GM12801 (cell line): Measurements from ENCODE around the gene MKX.

Experiments used
- TF ChIP-seq, protein P1 (sequence below): IDR thresholded peaks from one replicate; pipeline ENCODE4 v1.5.1; 2011; ENCODE audit warnings: control low read depth; ENCODE audit not compliant: insufficient read length; ENCODE audit errors: extremely low read depth

Gene MKX

DNA sequence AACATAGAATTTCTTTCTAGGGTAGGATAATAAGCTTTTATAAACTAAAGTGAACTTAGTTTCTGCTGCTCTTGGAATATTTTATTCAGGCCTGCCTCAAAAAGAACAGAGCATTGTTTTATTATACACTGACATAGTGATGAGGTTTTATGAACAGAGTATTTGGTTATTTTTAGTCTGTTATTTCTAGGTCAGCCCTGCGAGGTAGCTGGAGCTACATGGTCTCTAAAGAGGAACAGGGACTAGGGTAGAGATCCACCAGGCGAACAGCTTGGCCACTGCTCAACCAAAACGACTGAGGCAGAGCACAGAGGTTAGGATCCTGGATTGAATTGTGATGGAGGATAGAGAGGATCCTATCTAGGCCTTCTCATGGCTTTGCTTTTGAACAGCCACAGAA, 53.0 kb downstream of the MKX start:
- TF ChIP-seq, protein P1, sequence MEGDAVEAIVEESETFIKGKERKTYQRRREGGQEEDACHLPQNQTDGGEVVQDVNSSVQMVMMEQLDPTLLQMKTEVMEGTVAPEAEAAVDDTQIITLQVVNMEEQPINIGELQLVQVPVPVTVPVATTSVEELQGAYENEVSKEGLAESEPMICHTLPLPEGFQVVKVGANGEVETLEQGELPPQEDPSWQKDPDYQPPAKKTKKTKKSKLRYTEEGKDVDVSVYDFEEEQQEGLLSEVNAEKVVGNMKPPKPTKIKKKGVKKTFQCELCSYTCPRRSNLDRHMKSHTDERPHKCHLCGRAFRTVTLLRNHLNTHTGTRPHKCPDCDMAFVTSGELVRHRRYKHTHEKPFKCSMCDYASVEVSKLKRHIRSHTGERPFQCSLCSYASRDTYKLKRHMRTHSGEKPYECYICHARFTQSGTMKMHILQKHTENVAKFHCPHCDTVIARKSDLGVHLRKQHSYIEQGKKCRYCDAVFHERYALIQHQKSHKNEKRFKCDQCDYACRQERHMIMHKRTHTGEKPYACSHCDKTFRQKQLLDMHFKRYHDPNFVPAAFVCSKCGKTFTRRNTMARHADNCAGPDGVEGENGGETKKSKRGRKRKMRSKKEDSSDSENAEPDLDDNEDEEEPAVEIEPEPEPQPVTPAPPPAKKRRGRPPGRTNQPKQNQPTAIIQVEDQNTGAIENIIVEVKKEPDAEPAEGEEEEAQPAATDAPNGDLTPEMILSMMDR, result no peak

DNA sequence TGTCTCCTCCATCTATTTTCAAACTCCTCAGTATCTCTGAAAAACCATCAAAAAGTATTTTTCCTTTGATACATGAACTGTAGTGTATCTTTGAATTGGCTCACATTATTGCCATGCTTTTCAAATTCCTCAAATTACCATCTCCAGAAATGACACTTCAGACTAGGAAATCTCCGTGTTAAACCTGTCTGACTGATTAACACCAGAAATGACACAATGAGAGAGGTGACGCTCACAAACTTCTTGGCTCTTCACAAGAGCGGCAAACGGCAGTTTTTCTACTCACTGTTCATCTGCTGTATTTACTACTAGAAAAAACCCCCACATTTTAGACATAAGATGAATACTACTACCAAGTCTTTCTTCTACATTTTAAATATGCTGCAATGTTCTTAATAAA, 56.6 kb downstream of the MKX start:
- TF ChIP-seq, protein P1, result no peak

DNA sequence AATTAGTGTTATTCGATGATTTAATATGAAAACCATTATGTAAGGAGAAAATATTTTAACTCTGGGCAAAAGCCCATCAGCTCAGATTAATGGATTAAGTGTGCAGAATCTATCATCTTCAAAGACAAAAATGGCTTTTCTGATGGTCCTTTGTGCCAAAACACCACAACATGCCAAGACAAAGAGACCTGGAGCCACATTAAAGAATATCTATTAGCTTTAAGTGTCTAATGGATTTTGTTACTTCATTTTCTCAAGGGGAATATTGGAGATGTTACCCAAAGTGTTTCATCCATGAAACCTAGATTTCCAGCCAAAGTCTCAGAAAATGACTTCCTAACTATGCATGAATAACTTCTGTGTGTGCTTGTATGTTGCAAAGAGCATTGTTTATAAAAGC, 57.3 kb downstream of the MKX start:
- TF ChIP-seq, protein P1, result no peak

DNA sequence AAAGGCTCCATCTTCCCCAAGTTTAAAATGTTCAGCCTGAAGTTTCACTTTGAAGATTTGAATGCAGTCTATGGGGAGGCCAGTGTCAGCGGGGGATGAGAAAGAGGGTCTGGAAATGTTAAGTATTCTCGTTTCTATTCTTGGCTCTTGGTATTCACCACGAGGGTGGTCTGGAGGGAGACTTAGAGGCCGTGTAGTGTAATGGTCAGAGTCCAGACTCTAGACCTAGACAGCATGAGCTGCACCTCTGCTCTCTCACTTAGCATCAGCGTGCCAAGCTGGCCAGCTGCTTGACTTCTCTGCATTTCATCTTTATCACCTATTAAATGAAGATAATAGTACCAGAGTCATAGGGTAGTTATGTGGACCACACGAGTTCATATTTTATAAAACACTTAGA, 57.9 kb downstream of the MKX start:
- TF ChIP-seq, protein P1, result no peak

DNA sequence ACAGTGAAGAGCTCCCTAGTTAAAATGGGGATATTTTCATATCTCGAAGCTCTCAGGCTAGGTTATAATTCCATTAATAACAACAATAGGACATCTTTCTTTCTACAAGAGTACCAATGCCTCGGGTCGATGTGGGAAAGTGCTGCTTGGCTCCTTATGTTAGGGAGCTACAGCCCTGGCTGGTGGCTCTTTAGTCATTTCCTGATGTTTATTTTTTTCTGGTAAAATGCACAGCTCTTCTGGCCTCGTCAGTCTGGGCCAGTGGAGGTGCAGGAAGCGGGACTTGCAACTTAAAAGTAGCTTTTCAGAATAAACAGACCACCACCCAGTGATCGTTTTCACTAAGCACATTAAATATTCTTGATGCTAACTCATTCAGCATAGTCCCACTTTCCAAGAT, 58.3 kb downstream of the MKX start:
- TF ChIP-seq, protein P1, result no peak

DNA sequence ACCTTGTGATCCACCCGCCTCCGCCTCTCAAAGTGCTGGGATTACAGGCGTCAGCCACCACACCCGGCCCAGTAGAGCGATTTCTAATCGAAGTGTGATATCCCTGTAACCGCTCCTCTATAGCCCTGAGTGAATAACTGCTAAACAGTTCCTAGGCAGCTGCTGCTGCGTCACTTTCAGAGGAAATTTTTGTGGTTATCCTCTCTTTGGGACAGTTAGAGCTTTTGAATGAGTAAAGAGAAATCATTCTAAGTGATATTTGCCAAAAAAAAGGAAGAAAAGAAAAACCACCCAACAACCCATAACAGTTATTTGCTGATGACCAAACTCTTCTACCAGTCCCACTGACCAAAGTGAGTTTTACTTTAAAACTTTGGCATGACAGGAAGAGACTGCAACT, 59.9 kb downstream of the MKX start:
- TF ChIP-seq, protein P1, result no peak

DNA sequence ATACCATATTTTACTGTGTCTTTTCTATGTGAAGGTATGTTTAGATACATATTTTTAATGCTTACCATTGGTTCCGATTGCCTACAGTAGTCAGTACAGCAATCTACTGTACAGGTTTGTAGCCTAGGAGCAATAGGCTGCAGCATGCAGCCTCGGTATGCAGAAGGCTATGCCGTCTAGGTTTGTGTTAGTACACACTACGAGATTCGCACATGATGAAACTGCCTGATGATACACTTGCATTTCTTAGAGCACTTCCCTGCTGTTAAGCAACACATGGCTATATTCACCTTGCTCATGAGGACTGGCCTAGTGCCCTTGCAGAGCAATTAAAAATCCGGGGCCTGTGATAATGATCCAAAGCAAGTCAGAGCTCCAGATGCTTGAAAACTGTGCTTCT, 62.4 kb downstream of the MKX start:
- TF ChIP-seq, protein P1, result no peak
